Activated CD4-positive, alpha-beta memory T cell treated with anti-CD3 and anti-CD28 coated beads, Interleukin-2, amount 10 ng/mL, durations not matched to agents 7 days and 5 days (primary cell): ENCODE results near the gene KRT71. TPM values are rescaled to one million over a fixed set of nuclear protein-coding genes. Genes with fewer than 3 reads are reported as not detected.

Experiments
- CTCF ChIA-PET: fragments of 350-600 bp; sonication (Branson Sonifier 250); formaldehyde crosslinking; loops from one replicate; lab custom pipeline; 2021; ENCODE audit warnings: antibody characterized with exemption, inconsistent platforms; lab: Charles Lee
- POLR2A ChIA-PET: fragments of 350-600 bp; sonication (Branson Sonifier 250); formaldehyde crosslinking; loops from one replicate; lab custom pipeline; 2021; ENCODE audit warnings: antibody characterized with exemption; lab: Charles Lee
- DNase-seq: peaks from one replicate; pipeline ENCODE4 v3.0.0-alpha.2; 2020
- H3K27ac Mint-ChIP-seq: one replicate; pipeline ENCODE4 v1.8.0; 2021; ENCODE audit warnings: mild to moderate bottlenecking, mixed read lengths
- H3K27me3 Mint-ChIP-seq: one replicate; pipeline ENCODE4 v1.8.0; 2021; ENCODE audit warnings: mixed read lengths
- H3K36me3 Mint-ChIP-seq: one replicate; pipeline ENCODE4 v1.8.0; 2021; ENCODE audit warnings: low read depth, mixed read lengths
- H3K4me1 Mint-ChIP-seq: one replicate; pipeline ENCODE4 v1.8.0; 2021; ENCODE audit warnings: mixed read lengths
- H3K4me3 Mint-ChIP-seq: one replicate; pipeline ENCODE4 v1.8.0; 2021; ENCODE audit warnings: mild to moderate bottlenecking, mixed read lengths
- H3K9me3 Mint-ChIP-seq: one replicate; pipeline ENCODE4 v1.8.0; 2021; ENCODE audit warnings: mixed read lengths
- total RNA-seq, 2 experiments: library from RNA; stranded (reverse); gene quantifications; one replicate each; pipeline ENCODE4 v1.2.3, GENCODE V29; 2021

Gene KRT71
- total RNA-seq, 2 experiments from 2014 or later: not detected

DNA sequence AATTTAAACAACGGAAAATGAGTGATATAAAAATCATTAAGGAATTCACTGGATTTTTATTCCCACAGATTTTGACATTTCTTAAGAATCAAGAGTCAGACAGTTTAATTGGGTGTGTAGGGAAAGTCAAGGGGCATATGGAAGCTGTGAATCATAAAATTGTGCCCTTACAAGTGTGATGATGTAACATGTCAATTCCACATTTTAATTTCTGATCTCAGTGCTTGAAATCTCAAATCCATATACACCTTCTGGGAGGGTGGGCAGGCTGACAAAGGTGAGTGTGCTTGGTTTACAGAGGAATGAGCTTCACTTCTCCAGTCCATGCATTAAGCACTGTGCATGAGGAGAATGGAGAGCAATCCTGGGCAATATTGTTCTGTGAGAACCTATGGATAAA, 58.8 kb downstream of the KRT71 start:
- ChIA-PET CTCF (no interaction called here), POLR2A (no interaction called here)
- Mint-ChIP-seq H3K27me3 (peaks cover 26% of the 10 kb centered on the region), H3K27ac (no peak overlapping the region), H3K4me1 (no peaks in the 10 kb centered on the region), H3K36me3 (no peaks in the 10 kb centered on the region), H3K9me3 (no peaks in the 10 kb centered on the region), H3K4me3 (no peak overlapping the region)
- no peak for DNase-seq

Other genes with a start within 250 kb of the KRT71 start
- not detected for gene KRT83, start 231.7 kb downstream of the KRT71 start, total RNA-seq
- gene KRT85, start 185.7 kb downstream of the KRT71 start, total RNA-seq: not detected
- gene KRT84, start 167.5 kb downstream of the KRT71 start, total RNA-seq: not detected
- gene KRT82, start 146.8 kb downstream of the KRT71 start, total RNA-seq: not detected
- not detected for gene KRT75, start 118.8 kb downstream of the KRT71 start, total RNA-seq
- not detected for gene KRT6B, start 101.0 kb downstream of the KRT71 start, total RNA-seq
- gene KRT6C, start 79.3 kb downstream of the KRT71 start, total RNA-seq: not detected
- gene KRT6A, start 59.9 kb downstream of the KRT71 start, total RNA-seq: not detected
- gene KRT5, start 32.8 kb downstream of the KRT71 start, total RNA-seq: not detected
- gene KRT74, start 20.7 kb upstream of the KRT71 start, total RNA-seq: not detected
- gene KRT72, start 48.3 kb upstream of the KRT71 start, total RNA-seq: not detected
- not detected for gene KRT73, start 65.4 kb upstream of the KRT71 start, total RNA-seq
- not detected for gene KRT2, start 99.1 kb upstream of the KRT71 start, total RNA-seq
- under 1 TPM; 0.13 to 0.30 TPM for gene KRT1, start 127.3 kb upstream of the KRT71 start, total RNA-seq
- not detected for gene KRT77, start 150.4 kb upstream of the KRT71 start, total RNA-seq
- not detected for gene KRT76, start 224.2 kb upstream of the KRT71 start, total RNA-seq
- not detected for gene KRT3, start 243.0 kb upstream of the KRT71 start, total RNA-seq